Activated naive CD4-positive, alpha-beta T cell treated with anti-CD3 and anti-CD28 coated beads, Interleukin-2, amount 50 U/mL, for 72 hours (primary cell): Measurements from ENCODE around the gene PLCB2. TPM values are rescaled to one million over a fixed set of nuclear protein-coding genes. Genes with fewer than 3 reads are reported as not detected.

ENCODE experiments used
- ATAC-seq, 2 donors: fragments of 150-1000 bp; cut with Tn5 transposase; 2 replicates each; pipeline ENCODE4 v1.10.0; 2021; ENCODE audit warnings: mild to moderate bottlenecking in 2 of 2, moderate library complexity in 2 of 2
- DNase-seq, 2 donors: peaks; one replicate each; pipeline ENCODE4 v3.0.0; 2021 to 2022; ENCODE audit warnings: low spot score in 2 of 2
- H3K27ac Mint-ChIP-seq, 2 donors: one replicate each; pipeline ENCODE4 v1.8.0; 2022; ENCODE audit warnings: mild to moderate bottlenecking in 2 of 2, mixed read lengths in 2 of 2
- H3K36me3 Mint-ChIP-seq, 2 donors: one replicate each; pipeline ENCODE4 v1.8.0; 2022; ENCODE audit warnings: mixed read lengths in 2 of 2
- H3K9me3 Mint-ChIP-seq, 2 donors: one replicate each; pipeline ENCODE4 v1.8.0; 2022; ENCODE audit warnings: mixed read lengths in 2 of 2
- total RNA-seq, 2 donors: library from RNA; stranded (reverse); gene quantifications; one replicate each; pipeline ENCODE4 v1.2.3, GENCODE V29; 2022

PLCB2 gene
- total RNA-seq, 2 donors from 2014 or later: 63.5 to 91.5 TPM

GRCh38 chr15:40333922-40334492, 26.3 kb upstream of the PLCB2 start:
- H3K36me3 Mint-ChIP-seq: no peaks in the 10 kb centered on the region
- DNase-seq (no peak), ATAC-seq (peak; percentile 16 to 61)
- no peaks in the 10 kb centered on the region for H3K9me3 Mint-ChIP-seq
- peak overlapping the region; percentile 41 to 62 for H3K27ac Mint-ChIP-seq

GRCh38 chr15:40332113-40332781, 24.5 kb upstream of the PLCB2 start:
- H3K36me3 Mint-ChIP-seq: no peaks in the 10 kb centered on the region
- no peak overlapping the region for H3K27ac Mint-ChIP-seq
- no peaks in the 10 kb centered on the region for H3K9me3 Mint-ChIP-seq
- ATAC-seq: no peak
- no peak for DNase-seq

GRCh38 chr15:40331637-40332036, 23.9 kb upstream of the PLCB2 start:
- no peaks in the 10 kb centered on the region for H3K36me3 Mint-ChIP-seq
- no peaks in the 10 kb centered on the region for H3K9me3 Mint-ChIP-seq
- ATAC-seq (no peak), DNase-seq (no peak)
- no peak overlapping the region for H3K27ac Mint-ChIP-seq

GRCh38 chr15:40331026-40331425, 23.3 kb upstream of the PLCB2 start:
- ATAC-seq (no peak), DNase-seq (no peak)
- Mint-ChIP-seq H3K27ac (no peak overlapping the region), H3K9me3 (no peaks in the 10 kb centered on the region), H3K36me3 (no peaks in the 10 kb centered on the region)

- H3K27ac Mint-ChIP-seq: no peak overlapping the region
- H3K9me3 Mint-ChIP-seq: no peaks in the 10 kb centered on the region
These were observed 22.7 kb upstream of the PLCB2 start for GRCh38 chr15:40330368-40330836.

GRCh38 chr15:40329804-40330203, 22.1 kb upstream of the PLCB2 start:
- Mint-ChIP-seq H3K9me3 (no peaks in the 10 kb centered on the region), H3K36me3 (peaks cover 5 to 6% of the 10 kb centered on the region in 2 donors), H3K27ac (no peak overlapping the region)
- ATAC-seq (no peak), DNase-seq (no peak)

More at GRCh38 chr15:40330368-40330836, 22.7 kb upstream of the PLCB2 start:
- DNase-seq: no peak
- ATAC-seq: no peak
- peaks cover under 1 to 1% of the 10 kb centered on the region in 2 donors for H3K36me3 Mint-ChIP-seq

GRCh38 chr15:40328751-40329150, 21.0 kb upstream of the PLCB2 start:
- H3K36me3 Mint-ChIP-seq: peaks cover 5 to 6% of the 10 kb centered on the region in 2 donors
- no peak for ATAC-seq
- no peak overlapping the region for H3K27ac Mint-ChIP-seq
- DNase-seq: no peak
- no peaks in the 10 kb centered on the region for H3K9me3 Mint-ChIP-seq

- Mint-ChIP-seq H3K9me3 (no peaks in the 10 kb centered on the region), H3K36me3 (peaks cover 5 to 6% of the 10 kb centered on the region in 2 donors), H3K27ac (no peak overlapping the region)
- DNase-seq (no peak), ATAC-seq (no peak)
These were observed 20.4 kb upstream of the PLCB2 start for GRCh38 chr15:40328176-40328575.

- peaks cover 5 to 6% of the 10 kb centered on the region in 2 donors for H3K36me3 Mint-ChIP-seq
- ATAC-seq (no peak), DNase-seq (no peak)
- H3K27ac Mint-ChIP-seq: peak overlapping the region in 1 of 2 donors; percentile 9
- H3K9me3 Mint-ChIP-seq: no peaks in the 10 kb centered on the region
These were observed 19.7 kb upstream of the PLCB2 start for GRCh38 chr15:40327457-40327856.

GRCh38 chr15:40325700-40326099, 18.0 kb upstream of the PLCB2 start:
- DNase-seq: no peak
- H3K9me3 Mint-ChIP-seq: no peaks in the 10 kb centered on the region
- H3K27ac Mint-ChIP-seq: no peak overlapping the region
- ATAC-seq: no peak
- peaks cover 5 to 6% of the 10 kb centered on the region in 2 donors for H3K36me3 Mint-ChIP-seq

- DNase-seq (no peak), ATAC-seq (no peak)
- Mint-ChIP-seq H3K9me3 (no peaks in the 10 kb centered on the region), H3K36me3 (peaks cover 5 to 6% of the 10 kb centered on the region in 2 donors), H3K27ac (no peak overlapping the region)
These were observed 17.5 kb upstream of the PLCB2 start for GRCh38 chr15:40325188-40325587.

- no peak overlapping the region for H3K27ac Mint-ChIP-seq
- ATAC-seq: peak; percentile 3 to 21
- H3K36me3 Mint-ChIP-seq: peaks cover 5 to 6% of the 10 kb centered on the region in 2 donors
- no peaks in the 10 kb centered on the region for H3K9me3 Mint-ChIP-seq
- no peak for DNase-seq
These were observed 16.5 kb upstream of the PLCB2 start for GRCh38 chr15:40323953-40324937.

GRCh38 chr15:40323239-40323952, 15.7 kb upstream of the PLCB2 start, which contains the start of gene INAFM2:
INAFM2 (plus strand) TSS chr15:40323692; CDS start chr15:40324056, 364 bp downstream.
- H3K36me3 Mint-ChIP-seq: peaks cover 5 to 6% of the 10 kb centered on the region in 2 donors
- no peaks in the 10 kb centered on the region for H3K9me3 Mint-ChIP-seq
- no peak within 1 kb of the TSS for H3K27ac Mint-ChIP-seq
- DNase-seq (peak; percentile 79 to 88), ATAC-seq (peak; percentile 80 to 94)

GRCh38 chr15:40322531-40323238, 14.9 kb upstream of the PLCB2 start:
- H3K36me3 Mint-ChIP-seq: peaks cover 5 to 6% of the 10 kb centered on the region in 2 donors
- DNase-seq (no peak), ATAC-seq (no peak)
- no peaks in the 10 kb centered on the region for H3K9me3 Mint-ChIP-seq
- no peak overlapping the region for H3K27ac Mint-ChIP-seq

GRCh38 chr15:40320931-40321371, 13.2 kb upstream of the PLCB2 start:
- H3K36me3 Mint-ChIP-seq: peaks cover 5 to 6% of the 10 kb centered on the region in 2 donors
- no peak overlapping the region for H3K27ac Mint-ChIP-seq
- DNase-seq (no peak), ATAC-seq (peak; percentile 19 to 33)
- no peaks in the 10 kb centered on the region for H3K9me3 Mint-ChIP-seq

GRCh38 chr15:40320409-40320808, 12.7 kb upstream of the PLCB2 start:
- peaks cover 5% of the 10 kb centered on the region in 2 donors for H3K36me3 Mint-ChIP-seq
- ATAC-seq: no peak
- DNase-seq: no peak
- H3K27ac Mint-ChIP-seq: no peak overlapping the region
- H3K9me3 Mint-ChIP-seq: no peaks in the 10 kb centered on the region
